Muscle of arm (tissue), 12 donors: ENCODE results near the gene OXNAD1. TPM values are rescaled to one million over a fixed set of nuclear protein-coding genes. Genes with fewer than 3 reads are reported as not detected.

ENCODE experiments used
- polyA plus RNA-seq, 12 donors: library from polyadenylated mRNA; unstranded; fragments of 120-200 nt; gene quantifications; one replicate each; pipeline ENCODE4 v1.2.1, GENCODE V29; 2013; ENCODE audit not compliant: insufficient read length in 12 of 12

OXNAD1 gene
- polyA plus RNA-seq, 12 donors = 8.2 to 19.6 (median 10.2) TPM; not detected in 1

Other genes with a start within 250 kb of the OXNAD1 start
- gene GALNT15, start 90.5 kb upstream of the OXNAD1 start, polyA plus RNA-seq = 1 to 10 TPM in 8 of 12 donors, under 1 TPM in 2, not detected in 2; 0.24 to 6.6 (median 1.3) TPM
- gene DPH3, start 269 bp upstream of the OXNAD1 start, polyA plus RNA-seq = 10 to 100 TPM in 11 of 12 donors, not detected in 1; 17.0 to 36.4 (median 29.6) TPM
- gene RFTN1, start 248.5 kb downstream of the OXNAD1 start, polyA plus RNA-seq = 10 to 100 TPM in 11 of 12 donors, not detected in 1; 10.4 to 29.6 (median 14.1) TPM